ENCODE results near the gene RAB34. TPM values are rescaled to one million over a fixed set of nuclear protein-coding genes. Genes with fewer than 3 reads are reported as not detected.

Gene RAB34
- total RNA-seq, 1 donor from 2014 or later, result 21.3 TPM

GRCh38 chr17:28755486-28755885 is 37.8 kb upstream of the RAB34 start:
- DNase-seq, result no peak
- no peak for TF ChIP-seq CTCF (IDR thresholded peaks at IDR 0.05)
- intact Hi-C loops (cut with micrococcal nuclease), result no loop called here

GRCh38 chr17:28751600-28752366 is 34.1 kb upstream of the RAB34 start:
- H3K4me1 Mint-ChIP-seq, result peaks cover 43% of the 10 kb centered on the region
- POLR2A ChIA-PET, result interaction anchor here (0.7 to 23.0 kb wide), 19 partner anchors 8 to 198 kb away, joined by 3 to 2384 read pairs (median 6); partner anchors contain the start of genes DHRS13, FLOT2, NEK8 and PROCA1
- intact Hi-C loops (cut with micrococcal nuclease), result loop anchor here (5.0 kb wide), 1 partner anchor 34 kb away; the partner anchor contains the start of genes RAB34 and RPL23A
- no peak for TF ChIP-seq CTCF (IDR thresholded peaks at IDR 0.05)
- H3K9me3 Mint-ChIP-seq, result no peaks in the 10 kb centered on the region
- CTCF ChIA-PET, result interaction anchor here (0.7 to 17.6 kb wide), 5 partner anchors 12 to 152 kb away, joined by 3 to 545 read pairs (median 18); partner anchors contain the start of genes NEK8, RPL23A and TLCD1
- H3K27ac Mint-ChIP-seq, result peak overlapping the region; percentile 56
- H3K27me3 Mint-ChIP-seq, result no peaks in the 10 kb centered on the region
- ATAC-seq (ENCODE audit: low read depth), result no peak
- no peak for DNase-seq
- no peak overlapping the region for H3K4me3 Mint-ChIP-seq
- peaks cover 78% of the 10 kb centered on the region for H3K36me3 Mint-ChIP-seq (ENCODE audit: low read depth)

More at GRCh38 chr17:28755486-28755885, 37.8 kb upstream of the RAB34 start:
- no peak overlapping the region for H3K4me3 Mint-ChIP-seq
- ChIA-PET POLR2A (interaction anchor here (0.6 to 23.0 kb wide), 4 partner anchors 9 to 174 kb away, joined by 4 to 2384 read pairs (median 4); partner anchors contain the start of genes DHRS13, NEK8, RPL23A and TLCD1), CTCF (interaction anchor here (1.4 to 17.6 kb wide), 3 partner anchors 8 to 29 kb away, joined by 7 to 545 read pairs (median 23); partner anchors contain the start of genes NEK8 and TLCD1)
- no peaks in the 10 kb centered on the region for H3K9me3 Mint-ChIP-seq
- H3K4me1 Mint-ChIP-seq, result peaks cover 8% of the 10 kb centered on the region
- peaks cover 79% of the 10 kb centered on the region for H3K36me3 Mint-ChIP-seq (ENCODE audit: low read depth)
- peak overlapping the region; percentile 18 for H3K27ac Mint-ChIP-seq
- H3K27me3 Mint-ChIP-seq, result no peaks in the 10 kb centered on the region
- no peak for ATAC-seq (ENCODE audit: low read depth)

- Mint-ChIP-seq H3K27me3 (no peaks in the 10 kb centered on the region), H3K9me3 (no peaks in the 10 kb centered on the region), H3K36me3 (ENCODE audit: low read depth) (peaks cover 78% of the 10 kb centered on the region), H3K4me3 (peak overlapping the region; percentile 75), H3K27ac (peak overlapping the region; percentile 74), H3K4me1 (peaks cover 51% of the 10 kb centered on the region)
- ChIA-PET POLR2A (interaction anchor here (0.5 to 23.0 kb wide), 21 partner anchors 9 to 201 kb away, joined by 3 to 2384 read pairs (median 5); partner anchors contain the start of genes BLTP2, DHRS13, FAM222B and FLOT2), CTCF (interaction anchor here (0.5 to 17.6 kb wide), 12 partner anchors 9 to 189 kb away, joined by 3 to 545 read pairs (median 6); partner anchors contain the start of genes FLOT2, NEK8, RPL23A and TLCD1)
- intact Hi-C loops (cut with micrococcal nuclease), result loop anchor here (1.0 to 5.0 kb wide), 4 partner anchors 9 to 153 kb away; partner anchors contain the start of genes DHRS13, RAB34 and RPL23A
- DNase-seq (peak; percentile 82), ATAC-seq (ENCODE audit: low read depth) (peak; percentile 84)
- TF ChIP-seq CTCF (IDR thresholded peaks at IDR 0.05), result peak; percentile 95
Observed at GRCh38 chr17:28750178-28751047, 32.7 kb upstream of the RAB34 start.

- H3K9me3 Mint-ChIP-seq, result no peaks in the 10 kb centered on the region
- peaks cover 51% of the 10 kb centered on the region for H3K4me1 Mint-ChIP-seq
- intact Hi-C loops (cut with micrococcal nuclease), result loop anchor here (1.0 to 5.0 kb wide), 4 partner anchors 8 to 154 kb away; partner anchors contain the start of genes DHRS13, RAB34 and RPL23A
- CTCF ChIA-PET, result interaction anchor here (0.6 to 17.6 kb wide), 10 partner anchors 8 to 190 kb away, joined by 3 to 545 read pairs (median 6); partner anchors contain the start of genes FLOT2, NEK8, RPL23A and TLCD1
- H3K27me3 Mint-ChIP-seq, result no peaks in the 10 kb centered on the region
- POLR2A ChIA-PET, result interaction anchor here (0.7 to 23.0 kb wide), 15 partner anchors 8 to 202 kb away, joined by 3 to 2384 read pairs (median 9); partner anchors contain the start of genes BLTP2, DHRS13, NEK8 and PHF12
- peak overlapping the region; percentile 75 for H3K4me3 Mint-ChIP-seq
- peaks cover 80% of the 10 kb centered on the region for H3K36me3 Mint-ChIP-seq (ENCODE audit: low read depth)
- TF ChIP-seq CTCF (IDR thresholded peaks at IDR 0.05), result no peak
- H3K27ac Mint-ChIP-seq, result peak overlapping the region; percentile 74
- no peak for DNase-seq
- ATAC-seq (ENCODE audit: low read depth), result peak; percentile 2
Observed at GRCh38 chr17:28749516-28750177, 32.0 kb upstream of the RAB34 start.
